DOHH2 (cell line): ENCODE measurements around the gene GATA3.

Experiments used
- EZH2phosphoT487 ChIP-seq: fragments of 200-600 bp; sonication (generic); IDR thresholded peaks from 2 replicates; pipeline ENCODE4 v1.6.1; 2017; ENCODE audit warnings: borderline replicate concordance, mild to moderate bottlenecking, antibody characterized with exemption, low read length, moderate library complexity, mixed read lengths
- TF ChIP-seq, protein P1 (sequence below): fragments of 200-600 bp; sonication (generic); IDR thresholded peaks from one replicate; pipeline ENCODE4 v1.5.1; 2014; ENCODE audit warnings: antibody characterized with exemption, mild to moderate bottlenecking, low read depth, low read length; ENCODE audit not compliant: poor library complexity, severe bottlenecking

DNA sequence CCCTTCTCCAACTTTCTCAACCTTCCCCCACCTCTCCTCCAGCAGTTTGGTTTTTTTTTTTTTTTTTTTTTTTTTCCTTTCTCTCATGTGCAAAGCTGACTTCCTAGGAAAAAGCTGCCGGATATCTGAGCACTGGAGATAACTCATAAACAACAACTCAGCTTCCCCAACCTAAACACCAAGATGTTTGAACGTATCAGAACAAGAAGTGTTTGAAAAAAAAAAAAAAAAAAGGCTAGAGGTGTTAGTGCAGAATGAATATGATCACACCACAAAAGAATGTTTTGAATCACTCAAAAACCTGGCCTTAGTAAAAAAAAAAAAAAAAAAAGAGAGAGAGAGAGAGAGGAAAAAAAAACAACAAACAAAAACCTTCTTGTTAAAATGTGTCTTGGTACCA lies 11.2 kb downstream of the GATA3 start:
- TF ChIP-seq, protein P1, sequence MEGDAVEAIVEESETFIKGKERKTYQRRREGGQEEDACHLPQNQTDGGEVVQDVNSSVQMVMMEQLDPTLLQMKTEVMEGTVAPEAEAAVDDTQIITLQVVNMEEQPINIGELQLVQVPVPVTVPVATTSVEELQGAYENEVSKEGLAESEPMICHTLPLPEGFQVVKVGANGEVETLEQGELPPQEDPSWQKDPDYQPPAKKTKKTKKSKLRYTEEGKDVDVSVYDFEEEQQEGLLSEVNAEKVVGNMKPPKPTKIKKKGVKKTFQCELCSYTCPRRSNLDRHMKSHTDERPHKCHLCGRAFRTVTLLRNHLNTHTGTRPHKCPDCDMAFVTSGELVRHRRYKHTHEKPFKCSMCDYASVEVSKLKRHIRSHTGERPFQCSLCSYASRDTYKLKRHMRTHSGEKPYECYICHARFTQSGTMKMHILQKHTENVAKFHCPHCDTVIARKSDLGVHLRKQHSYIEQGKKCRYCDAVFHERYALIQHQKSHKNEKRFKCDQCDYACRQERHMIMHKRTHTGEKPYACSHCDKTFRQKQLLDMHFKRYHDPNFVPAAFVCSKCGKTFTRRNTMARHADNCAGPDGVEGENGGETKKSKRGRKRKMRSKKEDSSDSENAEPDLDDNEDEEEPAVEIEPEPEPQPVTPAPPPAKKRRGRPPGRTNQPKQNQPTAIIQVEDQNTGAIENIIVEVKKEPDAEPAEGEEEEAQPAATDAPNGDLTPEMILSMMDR, result no peak
- no peak for TF ChIP-seq EZH2phosphoT487
